Measurements from ENCODE around the gene STARD5.

DNA sequence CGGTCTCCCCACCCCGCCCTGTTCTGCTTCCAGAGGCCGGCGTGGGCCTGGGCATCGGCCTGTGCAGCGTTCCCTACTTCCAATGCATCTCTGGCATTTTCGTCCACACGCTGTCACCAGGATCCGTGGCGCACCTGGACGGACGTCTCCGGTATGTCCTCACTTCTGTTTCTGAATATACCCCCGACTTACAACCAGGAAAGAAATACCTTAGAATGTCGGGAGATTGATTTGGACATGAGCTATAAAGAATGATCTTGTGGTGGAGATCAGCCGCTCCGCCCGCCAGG is 41.4 kb downstream of the STARD5 start:
- TF ChIP-seq GATA2 (IDR thresholded peaks at IDR 0.05; ENCODE audit: low read depth, low read length) (no peak), GATA3 (IDR thresholded peaks at IDR 0.05; ENCODE audit: low read depth, low read length) (no peak)

Measured in SH-SY5Y (cell line).